Body of pancreas (tissue), 4 donors: ENCODE data around the gene BEND5. TPM values are rescaled to one million over a fixed set of nuclear protein-coding genes. Genes with fewer than 3 reads are reported as not detected.

Experiments
- ATAC-seq: fragments of 150-250 bp; one replicate; pipeline ENCODE4 v1.9.1; 2016
- DNase-seq, 4 donors: peaks; one replicate each; pipeline ENCODE4 v3.0.0-alpha.2; 2019
- H3K27ac ChIP-seq, 4 donors: fragments of 200-600 bp; sonication (generic); 1 replicate in 3 of 4; 2 replicates in 1 of 4; pipeline versions ENCODE4 v1.5.1 to v1.6.1; 2016 to 2019; ENCODE audit warnings: mild to moderate bottlenecking in 1 of 4, mixed read lengths in 1 of 4, moderate library complexity in 1 of 4
- H3K27me3 ChIP-seq, 2 donors: fragments of 200-600 bp; sonication (generic); one replicate each; pipeline ENCODE4 v1.6.0; 2016; ENCODE audit warnings: mild to moderate bottlenecking in 1 of 2
- H3K36me3 ChIP-seq, 2 donors: fragments of 200-600 bp; sonication (generic); replicated peaks in 1 of 2; 2 replicates each; pipeline ENCODE4 v1.5.1; 2016; ENCODE audit warnings: low read depth in 2 of 2; ENCODE audit not compliant: insufficient read depth in 1 of 2
- H3K4me1 ChIP-seq: fragments of 200-600 bp; sonication (generic); one replicate; pipeline ENCODE4 v1.6.0; 2016
- H3K4me3 ChIP-seq, 2 donors: fragments of 200-600 bp; sonication (generic); 1 replicate in 1 of 2; 2 replicates in 1 of 2; pipeline ENCODE4 v1.5.1; 2016 to 2019
- H3K9me3 ChIP-seq, 3 donors: fragments of 200-600 bp; sonication (generic); 1 replicate in 2 of 3; 2 replicates in 1 of 3; pipeline ENCODE4 v1.5.1; 2016
- POLR2A ChIP-seq, 3 donors: fragments of 450-650 bp; IDR thresholded peaks; one replicate each; pipeline ENCODE4 v1.6.1; 2016; ENCODE audit warnings: antibody characterized with exemption in 3 of 3, mild to moderate bottlenecking in 2 of 3
- WGBS, 2 donors: methylation state at CpG; one replicate each; pipeline ENCODE4 v1.1.5; 2017; 5-methylcytosine and 5-hydroxymethylcytosine counted together
- intact Hi-C: fragments of 100-400 bp; cut with DNase I; formaldehyde crosslinking; loops from one replicate; pipeline ENCODE4 v1.15.1; 2023
- total RNA-seq, 2 donors: library from RNA; depleted of rRNA; stranded (reverse); fragments of >200 nt; gene quantifications; one replicate each; pipeline ENCODE4 v1.1.0, GENCODE V29; 2016
- TF ChIP-seq, protein P1 (sequence below), 7 experiments: fragments of 450-650 bp in 4 of 7; fragments of 200-600 bp in 3 of 7; sonication (generic) in 3 of 7; IDR thresholded peaks; one replicate each; pipeline ENCODE4 v1.5.1; 2016 to 2019; ENCODE audit warnings: antibody characterized with exemption in 7 of 7

The BEND5 gene
- total RNA-seq, 2 donors from 2014 or later, result 2.3 to 8.6 TPM

DNA sequence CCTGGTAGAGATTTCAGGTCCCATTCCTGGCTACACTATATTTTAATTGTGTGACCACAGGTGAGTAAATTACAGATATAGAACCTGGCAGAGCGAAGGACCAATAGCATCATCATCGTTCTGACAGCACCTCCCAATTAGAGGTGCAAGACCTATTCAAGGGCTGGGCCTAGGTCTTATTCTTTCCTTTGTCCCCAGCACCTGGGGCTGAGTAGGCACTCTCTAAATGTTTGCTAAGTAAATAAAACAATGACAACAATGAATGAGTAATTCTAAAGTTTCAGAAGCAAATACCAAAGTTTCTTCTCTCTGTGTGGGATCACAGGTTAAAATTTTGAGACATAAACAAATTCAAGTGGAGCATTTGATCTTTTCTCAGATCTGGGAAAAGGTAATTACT lies 32.7 kb downstream of the BEND5 start:
- Histone ChIP-seq H3K4me1 (peaks cover 7% of the 10 kb centered on the region), H3K9me3 (no peaks in the 10 kb centered on the region), H3K36me3 (no peaks in the 10 kb centered on the region), H3K27ac (no peak overlapping the region), H3K4me3 (no peak overlapping the region), H3K27me3 (no peaks in the 10 kb centered on the region)
- DNase-seq (no peak), ATAC-seq (no peak)
- WGBS, 2 donors, result 79 to 80% methylated on average over 2 of the region's 2 CpGs
- intact Hi-C loops, result no loop called here
- TF ChIP-seq POLR2A (IDR thresholded peaks at IDR 0.05), result no peak
- TF ChIP-seq, protein P1, sequence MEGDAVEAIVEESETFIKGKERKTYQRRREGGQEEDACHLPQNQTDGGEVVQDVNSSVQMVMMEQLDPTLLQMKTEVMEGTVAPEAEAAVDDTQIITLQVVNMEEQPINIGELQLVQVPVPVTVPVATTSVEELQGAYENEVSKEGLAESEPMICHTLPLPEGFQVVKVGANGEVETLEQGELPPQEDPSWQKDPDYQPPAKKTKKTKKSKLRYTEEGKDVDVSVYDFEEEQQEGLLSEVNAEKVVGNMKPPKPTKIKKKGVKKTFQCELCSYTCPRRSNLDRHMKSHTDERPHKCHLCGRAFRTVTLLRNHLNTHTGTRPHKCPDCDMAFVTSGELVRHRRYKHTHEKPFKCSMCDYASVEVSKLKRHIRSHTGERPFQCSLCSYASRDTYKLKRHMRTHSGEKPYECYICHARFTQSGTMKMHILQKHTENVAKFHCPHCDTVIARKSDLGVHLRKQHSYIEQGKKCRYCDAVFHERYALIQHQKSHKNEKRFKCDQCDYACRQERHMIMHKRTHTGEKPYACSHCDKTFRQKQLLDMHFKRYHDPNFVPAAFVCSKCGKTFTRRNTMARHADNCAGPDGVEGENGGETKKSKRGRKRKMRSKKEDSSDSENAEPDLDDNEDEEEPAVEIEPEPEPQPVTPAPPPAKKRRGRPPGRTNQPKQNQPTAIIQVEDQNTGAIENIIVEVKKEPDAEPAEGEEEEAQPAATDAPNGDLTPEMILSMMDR (IDR thresholded peaks at IDR 0.05), result no peak

DNA sequence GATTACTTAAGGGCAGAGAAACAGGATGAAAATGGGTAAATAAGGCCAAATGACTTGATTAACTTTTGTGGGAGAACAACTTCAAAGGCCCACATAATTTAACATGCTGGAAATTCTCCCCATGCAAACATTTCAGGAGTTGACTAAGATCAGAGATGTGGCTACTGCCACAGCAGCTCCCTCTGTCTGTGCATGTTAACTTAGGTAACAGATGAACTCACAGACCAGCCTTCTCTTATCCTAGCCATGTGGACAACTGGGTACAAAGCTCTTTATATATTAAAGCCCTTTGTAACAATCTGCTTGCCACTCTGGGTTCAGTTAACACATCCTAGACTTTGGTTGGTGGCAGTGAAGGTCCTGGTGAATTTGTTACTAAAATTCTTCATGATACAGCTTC lies 33.2 kb downstream of the BEND5 start:
- intact Hi-C loops, result no loop called here
- Histone ChIP-seq H3K27me3 (no peaks in the 10 kb centered on the region), H3K27ac (no peak overlapping the region), H3K4me3 (no peak overlapping the region), H3K36me3 (no peaks in the 10 kb centered on the region), H3K9me3 (no peaks in the 10 kb centered on the region), H3K4me1 (peaks cover 7% of the 10 kb centered on the region)
- ATAC-seq (no peak), DNase-seq (no peak)
- TF ChIP-seq, protein P1 (IDR thresholded peaks at IDR 0.05), result no peak
- TF ChIP-seq POLR2A (IDR thresholded peaks at IDR 0.05), result no peak

DNA sequence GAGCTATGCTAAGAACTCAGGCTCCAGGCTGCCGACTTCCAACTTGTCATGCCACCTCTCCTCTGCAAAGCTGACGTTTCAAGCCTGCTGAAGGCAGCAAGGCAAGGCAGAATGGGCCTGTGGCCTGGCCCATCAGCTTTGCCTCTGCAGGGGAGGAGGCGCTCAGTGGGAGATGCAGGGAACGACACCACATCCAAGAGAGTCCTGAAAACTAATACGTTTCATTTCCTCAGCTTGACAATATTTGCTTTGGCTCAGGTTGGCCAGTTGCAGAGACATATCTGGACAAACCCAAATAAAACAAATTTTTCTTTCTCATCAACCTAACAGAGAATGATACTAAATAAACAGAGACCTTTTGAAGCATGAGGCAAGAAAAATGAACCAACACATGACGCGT lies 35.3 kb downstream of the BEND5 start:
- 67 to 74% methylated on average over 6 to 7 of the region's 7 CpGs for WGBS, 2 donors
- Histone ChIP-seq H3K36me3 (no peaks in the 10 kb centered on the region), H3K27me3 (no peaks in the 10 kb centered on the region), H3K4me3 (no peak overlapping the region), H3K27ac (no peak overlapping the region), H3K4me1 (peaks cover 7% of the 10 kb centered on the region), H3K9me3 (no peaks in the 10 kb centered on the region)
- ATAC-seq (no peak), DNase-seq (no peak)
- TF ChIP-seq POLR2A (IDR thresholded peaks at IDR 0.05), result no peak
- TF ChIP-seq, protein P1 (IDR thresholded peaks at IDR 0.05), result no peak
- intact Hi-C loops, result no loop called here

- H3K9me3 ChIP-seq, result no peaks in the 10 kb centered on the region
- no peak overlapping the region for H3K4me3 ChIP-seq
- no peak for ATAC-seq
- 82 to 96% methylated on average over 3 of the region's 3 CpGs for whole genome bisulfite sequencing, 2 donors
- DNase-seq, result no peak
- intact Hi-C loops, result no loop called here
- H3K36me3 ChIP-seq, result no peaks in the 10 kb centered on the region
- H3K4me1 ChIP-seq, result peaks cover 7% of the 10 kb centered on the region
- no peak overlapping the region for H3K27ac ChIP-seq
- TF ChIP-seq POLR2A (IDR thresholded peaks at IDR 0.05), result no peak
- TF ChIP-seq, protein P1 (IDR thresholded peaks at IDR 0.05), result no peak
- no peaks in the 10 kb centered on the region for H3K27me3 ChIP-seq
Measured at GRCh38 chr1:48740621-48741020, 36.1 kb downstream of the BEND5 start.

GRCh38 chr1:48739091-48739490 lies 37.6 kb downstream of the BEND5 start:
- Histone ChIP-seq H3K4me1 (peaks cover 2% of the 10 kb centered on the region), H3K4me3 (no peak overlapping the region), H3K27ac (no peak overlapping the region), H3K36me3 (no peaks in the 10 kb centered on the region), H3K27me3 (no peaks in the 10 kb centered on the region), H3K9me3 (no peaks in the 10 kb centered on the region)
- ATAC-seq, result no peak
- DNase-seq, result no peak
- intact Hi-C loops, result no loop called here
- no peak for TF ChIP-seq POLR2A (IDR thresholded peaks at IDR 0.05)
- TF ChIP-seq, protein P1 (IDR thresholded peaks at IDR 0.05), result no peak
- WGBS, 2 donors, result 59 to 63% methylated on average over 3 of the region's 3 CpGs
